Panc1 (cell line): ENCODE results near the gene HAUS8.

ENCODE experiments used
- POLR2AphosphoS5 ChIP-seq: IDR thresholded peaks from 2 replicates; pipeline ENCODE4 v1.6.1; 2012; ENCODE audit warnings: mild to moderate bottlenecking, low read depth, low read length, moderate library complexity
- REST ChIP-seq, 2 experiments: IDR thresholded peaks; 2 replicates each; pipeline ENCODE4 v1.6.1; 2011 to 2012; ENCODE audit warnings: low read depth in 2 of 2, control low read depth in 1 of 2, low read length in 1 of 2, mild to moderate bottlenecking in 1 of 2, moderate library complexity in 1 of 2; ENCODE audit not compliant: insufficient read depth in 1 of 2
- TF ChIP-seq, protein P1 (sequence below): fragments of 450-650 bp; IDR thresholded peaks from 2 replicates; pipeline ENCODE4 v1.5.1; 2017; ENCODE audit warnings: mild to moderate bottlenecking

- TF ChIP-seq, protein P1, sequence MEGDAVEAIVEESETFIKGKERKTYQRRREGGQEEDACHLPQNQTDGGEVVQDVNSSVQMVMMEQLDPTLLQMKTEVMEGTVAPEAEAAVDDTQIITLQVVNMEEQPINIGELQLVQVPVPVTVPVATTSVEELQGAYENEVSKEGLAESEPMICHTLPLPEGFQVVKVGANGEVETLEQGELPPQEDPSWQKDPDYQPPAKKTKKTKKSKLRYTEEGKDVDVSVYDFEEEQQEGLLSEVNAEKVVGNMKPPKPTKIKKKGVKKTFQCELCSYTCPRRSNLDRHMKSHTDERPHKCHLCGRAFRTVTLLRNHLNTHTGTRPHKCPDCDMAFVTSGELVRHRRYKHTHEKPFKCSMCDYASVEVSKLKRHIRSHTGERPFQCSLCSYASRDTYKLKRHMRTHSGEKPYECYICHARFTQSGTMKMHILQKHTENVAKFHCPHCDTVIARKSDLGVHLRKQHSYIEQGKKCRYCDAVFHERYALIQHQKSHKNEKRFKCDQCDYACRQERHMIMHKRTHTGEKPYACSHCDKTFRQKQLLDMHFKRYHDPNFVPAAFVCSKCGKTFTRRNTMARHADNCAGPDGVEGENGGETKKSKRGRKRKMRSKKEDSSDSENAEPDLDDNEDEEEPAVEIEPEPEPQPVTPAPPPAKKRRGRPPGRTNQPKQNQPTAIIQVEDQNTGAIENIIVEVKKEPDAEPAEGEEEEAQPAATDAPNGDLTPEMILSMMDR: no peak
- TF ChIP-seq REST (IDR thresholded peaks at IDR 0.05; ENCODE audit: insufficient read depth in 1 of 2, low read depth in 2 of 2, low read length in 1 of 2) (no peak), POLR2AphosphoS5 (no peak)
Observed at GRCh38 chr19:17025991-17026658, 49.1 kb downstream of the HAUS8 start.
